Activated CD8-positive, alpha-beta memory T cell treated with anti-CD3 and anti-CD28 coated beads, Interleukin-2, amount 50 U/mL, for 1 hour (primary cell): ENCODE results near the gene MPHOSPH9.
A peak's percentile ranks its signal among the peaks of the same experiment; 100 is the strongest.

Source experiments
- DNase-seq: peaks from one replicate; pipeline ENCODE4 v3.0.0-alpha.2; 2020; ENCODE audit errors: extremely low read depth

MPHOSPH9 gene

DNA sequence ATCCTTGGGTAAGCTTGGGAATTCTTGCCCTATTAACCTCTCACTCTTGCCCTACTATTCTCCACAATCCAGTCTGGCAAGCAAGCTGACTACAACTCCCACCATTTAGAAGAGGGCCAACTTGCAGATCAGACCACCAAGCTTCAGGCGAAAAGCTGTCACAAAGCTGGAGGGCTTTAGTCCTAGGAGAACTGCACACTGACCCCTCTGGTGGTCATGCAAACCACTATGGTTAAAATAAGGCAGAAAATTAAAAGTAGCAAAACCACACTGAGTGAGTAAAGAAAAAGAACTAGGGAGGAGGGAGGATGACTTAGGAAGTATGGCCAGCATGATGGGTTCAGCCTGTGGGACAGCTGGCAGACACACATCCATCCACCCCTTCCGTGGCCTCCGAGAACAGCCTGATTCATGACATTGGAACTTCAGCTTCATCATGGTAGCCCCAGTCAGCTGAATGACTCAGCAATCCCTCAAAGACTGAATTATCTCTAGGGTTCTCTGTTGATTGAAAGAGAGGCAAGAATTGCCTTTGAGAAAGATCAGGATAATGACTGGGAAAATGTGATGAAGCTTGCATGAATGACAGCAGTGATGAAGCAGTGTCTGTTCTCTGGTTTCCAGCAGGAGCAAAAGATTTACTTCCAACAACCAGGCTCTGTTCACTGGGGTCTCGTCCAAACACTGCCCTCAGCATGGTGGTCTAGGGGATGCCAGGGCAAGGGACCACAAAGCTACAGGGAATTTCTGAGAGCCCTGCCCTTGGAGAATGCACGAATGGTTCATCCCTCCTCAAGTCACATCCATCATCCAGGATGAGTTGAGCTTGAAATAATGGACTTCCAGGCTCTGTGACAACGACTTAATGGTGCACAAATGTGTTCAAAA lies 106.4 kb downstream of the MPHOSPH9 start:
- no peak for DNase-seq

GRCh38 chr12:123122626-123123025 lies 110.3 kb downstream of the MPHOSPH9 start:
- DNase-seq: no peak

DNA sequence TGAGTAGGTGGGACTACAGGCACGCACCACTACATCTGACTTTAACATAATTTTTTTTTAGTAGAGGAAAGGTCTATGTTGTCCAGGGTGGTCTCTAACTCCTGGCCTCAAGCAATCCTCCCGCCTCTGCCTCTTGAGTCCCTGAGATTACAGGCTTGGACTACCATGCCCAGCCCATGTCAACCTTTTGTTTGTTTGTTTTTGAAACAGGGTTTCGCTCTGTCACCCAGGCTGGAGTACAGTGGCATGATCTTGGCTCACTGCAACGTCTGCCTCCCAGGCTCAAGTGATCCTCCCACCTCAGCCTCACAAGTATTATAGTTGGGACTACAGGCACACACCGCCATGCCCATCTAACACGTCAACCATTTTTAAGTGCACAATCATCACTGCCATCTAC lies 111.3 kb downstream of the MPHOSPH9 start:
- no peak for DNase-seq

DNA sequence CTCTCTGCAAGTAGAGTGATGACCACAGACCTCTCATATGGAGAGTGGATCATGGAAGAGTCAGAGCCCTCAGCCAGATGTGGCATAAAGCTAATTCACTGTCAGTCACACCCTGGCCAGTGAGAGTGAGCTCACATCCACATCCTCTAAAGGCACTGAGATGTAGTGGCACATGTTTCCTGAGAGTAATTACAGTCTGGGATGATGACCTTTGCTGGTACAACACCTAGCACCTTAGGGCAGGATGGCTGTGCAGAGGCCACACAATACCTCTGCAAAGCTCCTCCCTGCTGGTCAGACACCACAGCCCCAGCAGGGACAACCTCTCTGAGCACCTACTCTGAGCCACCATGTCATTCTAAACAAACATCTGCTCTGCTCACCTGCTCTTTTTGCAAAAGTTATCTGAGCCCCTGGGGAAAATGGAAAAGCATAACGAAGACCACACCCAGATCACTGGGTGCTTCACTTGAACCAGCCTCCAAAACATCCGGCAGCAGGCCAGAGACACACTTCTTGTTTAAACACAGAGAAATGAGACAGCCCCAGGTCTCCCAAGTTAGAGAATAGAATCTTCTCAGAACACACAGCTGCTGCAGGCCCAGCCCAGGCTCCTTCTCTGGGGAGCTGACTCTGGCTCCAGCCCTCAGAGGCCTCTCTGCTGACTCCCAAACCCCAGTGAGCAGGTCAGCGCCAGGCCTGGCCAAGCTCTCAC lies 112.3 kb downstream of the MPHOSPH9 start:
- DNase-seq: no peak

DNA sequence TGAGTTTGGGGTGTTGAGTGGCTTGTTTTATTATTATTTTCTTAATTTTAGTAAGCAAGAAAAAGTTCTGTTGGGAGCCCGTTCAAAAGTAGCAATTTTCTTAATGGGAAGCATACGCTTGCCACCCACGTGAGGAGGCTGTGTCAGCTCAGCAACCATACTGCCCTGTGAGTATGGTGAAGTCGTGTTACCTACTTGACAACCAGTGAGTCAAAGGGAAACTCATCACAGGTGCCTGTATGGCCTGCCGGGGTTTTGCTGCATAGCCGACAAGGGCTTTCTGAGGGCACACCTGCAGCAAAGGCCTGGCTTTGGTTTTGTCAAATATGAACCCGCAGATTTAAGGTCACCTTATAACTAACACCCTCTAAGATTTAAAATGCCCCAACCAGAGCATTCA lies 113.1 kb downstream of the MPHOSPH9 start:
- DNase-seq: no peak

DNA sequence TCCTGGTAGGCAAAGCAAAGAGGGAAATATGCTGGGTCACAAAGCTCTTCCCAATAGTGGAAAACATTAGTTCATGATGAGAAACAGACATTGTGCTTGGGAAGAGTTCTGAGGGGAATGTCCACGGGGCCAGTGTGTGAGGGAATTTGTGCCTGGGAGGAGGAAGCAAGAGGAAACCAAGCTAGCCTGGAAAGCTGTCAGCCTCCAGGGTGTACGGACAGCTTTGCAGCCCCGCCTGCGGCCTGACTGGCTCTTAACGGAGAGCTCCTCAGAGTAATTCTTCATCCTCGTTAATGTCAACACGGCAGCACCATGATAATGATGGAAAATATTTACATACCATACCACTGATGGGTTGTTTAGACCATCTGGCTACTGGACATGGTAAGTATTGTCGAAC lies 114.4 kb downstream of the MPHOSPH9 start:
- no peak for DNase-seq

GRCh38 chr12:123115409-123116121 lies 117.4 kb downstream of the MPHOSPH9 start:
- no peak for DNase-seq

DNA sequence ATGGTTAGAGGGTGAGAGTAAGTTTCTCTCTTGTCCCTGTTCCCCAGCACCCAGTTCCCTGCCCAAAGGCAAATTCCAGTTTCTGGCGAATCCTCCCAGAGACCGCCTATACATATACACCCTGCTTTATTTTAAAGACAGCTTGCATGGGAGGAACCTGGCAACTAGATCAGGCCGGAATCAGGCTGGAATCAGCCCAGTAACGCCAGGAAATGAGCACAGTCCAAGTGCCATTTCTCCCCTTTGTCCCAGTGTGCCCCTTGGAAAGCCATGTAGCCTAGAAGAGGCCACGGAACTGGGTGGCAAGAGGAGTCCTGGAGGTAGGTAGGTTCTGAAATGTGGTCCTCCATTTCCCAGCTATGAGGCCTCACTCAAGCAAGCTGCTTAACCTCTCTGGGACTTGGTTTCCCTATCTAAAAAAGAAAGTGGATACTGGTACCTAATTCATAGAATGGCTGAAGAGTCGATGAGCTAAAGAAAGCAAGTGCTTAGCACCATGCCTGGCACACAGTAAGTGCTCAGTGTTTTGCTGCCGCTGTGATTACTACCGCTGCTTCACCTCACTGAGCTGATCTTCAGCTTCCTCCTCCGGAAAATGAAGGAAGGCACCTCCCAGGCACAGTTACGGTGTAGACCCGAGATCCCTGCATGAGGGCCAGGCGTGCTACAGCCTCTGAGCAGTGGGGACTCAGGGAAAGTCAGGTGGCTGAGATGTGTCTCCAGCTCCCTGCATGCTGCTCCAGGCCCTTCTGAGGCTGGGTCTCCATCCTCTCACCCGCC lies 118.4 kb downstream of the MPHOSPH9 start:
- DNase-seq: no peak

- no peak for DNase-seq
Measured at GRCh38 chr12:123113026-123113425, 119.9 kb downstream of the MPHOSPH9 start.

GRCh38 chr12:123111498-123112165 lies 121.3 kb downstream of the MPHOSPH9 start:
- DNase-seq: no peak

DNA sequence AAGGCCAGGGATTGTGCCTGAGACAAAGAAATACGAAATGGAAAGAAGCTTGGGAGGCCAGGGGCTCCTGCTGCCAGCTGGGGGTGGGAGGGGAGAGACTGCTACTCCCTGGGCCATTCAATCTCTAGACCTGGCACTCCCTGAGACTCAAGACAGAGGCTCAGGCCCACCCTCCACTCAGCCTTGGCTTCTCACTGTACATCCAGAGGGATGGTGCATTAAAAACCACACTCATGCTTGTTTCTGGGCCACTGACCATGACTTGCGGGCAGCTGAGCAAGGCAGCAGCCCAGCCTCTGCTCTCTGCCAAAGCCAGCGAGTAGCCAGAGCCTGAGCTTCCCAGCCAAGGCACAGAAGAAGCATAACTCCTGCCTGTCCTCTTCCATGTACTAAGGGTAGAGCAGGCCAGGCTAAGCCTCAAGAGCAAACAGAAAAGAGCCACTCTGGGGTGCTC lies 123.6 kb downstream of the MPHOSPH9 start:
- no peak for DNase-seq

DNA sequence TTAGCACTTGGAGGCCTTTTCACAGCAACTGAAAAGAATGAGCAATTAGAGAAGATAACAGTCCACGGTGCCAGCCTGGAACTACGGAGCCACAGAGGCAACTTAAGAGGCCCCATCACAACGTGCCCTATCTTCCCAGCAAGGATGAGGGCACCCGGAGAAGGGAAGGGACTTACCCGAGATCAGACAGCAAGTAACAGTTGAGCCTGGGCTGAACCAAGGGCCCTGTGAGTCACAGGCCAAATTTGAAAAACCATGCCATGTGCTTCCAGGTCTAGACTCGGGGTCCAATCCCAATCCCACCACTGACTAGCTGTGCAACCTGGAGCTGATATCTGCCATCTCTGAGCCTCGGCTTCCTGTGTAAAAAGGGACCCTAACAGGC lies 124.3 kb downstream of the MPHOSPH9 start:
- DNase-seq: no peak

DNA sequence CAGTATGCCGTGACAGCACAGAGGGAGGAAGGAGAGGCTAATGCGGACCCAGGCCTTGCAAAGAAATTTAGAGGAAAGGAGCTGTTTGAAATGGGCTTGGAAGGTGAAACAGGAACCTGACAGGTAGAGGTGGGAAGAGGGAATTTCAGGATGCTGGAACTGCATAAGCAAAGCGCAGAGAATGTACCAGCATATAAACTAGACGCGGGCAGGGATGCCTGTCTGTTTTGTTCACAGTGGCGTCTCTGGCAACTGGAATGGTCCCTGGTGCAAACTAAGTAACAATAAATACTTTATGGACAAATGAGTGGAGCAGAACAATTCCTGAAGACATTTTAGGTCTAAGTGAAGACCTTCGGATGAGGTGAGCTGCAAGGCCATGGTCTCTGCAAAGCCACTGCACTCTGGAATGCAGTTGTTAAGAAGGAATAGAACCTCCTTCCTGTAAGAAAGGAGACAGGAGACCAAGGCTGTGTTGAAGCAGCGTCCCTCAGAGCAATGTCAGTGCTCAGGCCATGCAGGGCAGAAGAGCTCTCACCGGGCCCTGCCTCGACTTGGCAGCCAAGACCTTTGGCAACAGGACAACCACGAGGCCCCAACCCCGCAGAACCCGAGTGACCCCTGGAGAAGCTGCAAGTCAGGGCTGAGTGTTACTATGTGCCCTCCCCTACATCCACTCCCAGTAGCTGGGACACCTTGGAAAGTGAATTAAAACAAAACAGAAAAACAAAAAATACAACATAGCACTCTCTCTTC lies 124.8 kb downstream of the MPHOSPH9 start:
- no peak for DNase-seq

DNA sequence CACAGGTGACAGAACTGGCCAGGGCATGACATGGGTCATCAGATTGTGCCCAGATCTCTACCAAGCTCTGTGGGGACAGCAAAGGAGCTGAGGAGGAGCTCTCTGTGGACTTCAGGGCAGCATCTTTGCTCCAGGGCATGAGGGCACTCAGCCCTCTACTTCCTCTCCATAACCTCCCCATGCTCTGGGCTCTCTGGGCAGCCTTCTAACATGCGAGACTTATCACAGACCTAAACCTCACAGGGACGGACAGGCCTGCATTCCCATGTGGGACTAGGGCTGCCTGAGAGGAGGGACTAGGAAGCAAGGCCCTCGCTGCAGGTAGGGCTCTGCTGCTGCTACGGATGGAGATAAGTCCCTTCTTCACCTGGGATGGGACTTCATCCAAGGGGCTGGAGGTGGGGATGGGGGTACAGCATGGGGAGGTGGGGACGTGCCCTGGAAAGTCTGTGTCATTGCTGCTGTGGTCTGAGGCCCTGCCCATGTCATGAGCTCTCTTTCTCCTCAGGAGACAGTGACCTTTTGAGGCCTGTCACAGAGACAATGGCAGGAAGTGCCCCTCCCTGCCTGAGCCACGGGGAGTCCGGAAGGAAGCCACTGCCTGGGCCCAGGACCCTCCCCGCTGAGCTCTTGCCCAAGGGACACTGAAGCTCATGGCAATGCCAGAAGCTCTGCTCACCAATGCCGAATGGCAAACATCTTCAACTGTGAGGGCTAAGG lies 126.1 kb downstream of the MPHOSPH9 start:
- peak; percentile 30 for DNase-seq

- no peak for DNase-seq
Measured at GRCh38 chr12:123105211-123105826, 127.6 kb downstream of the MPHOSPH9 start.

- no peak for DNase-seq
Measured at GRCh38 chr12:123104809-123105208, 128.1 kb downstream of the MPHOSPH9 start.
